GM12878 (cell line): ENCODE measurements around the gene AFMID. TPM values are rescaled to one million over a fixed set of nuclear protein-coding genes. Genes with fewer than 3 reads are reported as not detected.

ENCODE experiments used
- ATAC-seq: fragments of 200-7000 bp; cut with Tn5 transposase; 3 replicates; pipeline ENCODE4 v1.9.1; 2020; ENCODE audit warnings: mild to moderate bottlenecking, moderate library complexity
- BruUV-seq: library from RNA; stranded (reverse); fragments of 400-500 nt; replicated peaks from 2 replicates; lab custom pipeline; 2021; lab: Mats Ljungman, UMichigan
- CTCF ChIA-PET: fragments of 300-600 bp; sonication (Branson Sonifier 250); formaldehyde crosslinking; extraction: SDS; loops from one replicate; lab custom pipeline; 2021; ENCODE audit warnings: inconsistent platforms; lab: Yijun Ruan, JAX
- POLR2A ChIA-PET: fragments of 350-600 bp; formaldehyde crosslinking; extraction: SDS; loops from one replicate; lab custom pipeline; 2021; ENCODE audit warnings: inconsistent platforms; lab: Charles Lee
- RAD21 ChIA-PET: fragments of 300-600 bp; sonication (Branson Sonifier 250); formaldehyde crosslinking; loops from one replicate; lab custom pipeline; 2023; ENCODE audit warnings: antibody characterized with exemption; ENCODE audit not compliant: unreplicated experiment; lab: Charles Lee
- SMC1A ChIA-PET: fragments of 300-600 bp; sonication (Branson Sonifier 250); formaldehyde crosslinking; loops from one replicate; lab custom pipeline; 2023; ENCODE audit not compliant: unreplicated experiment, uncharacterized antibody; lab: Charles Lee
- DNase-seq: peaks from one replicate; pipeline ENCODE4 v3.0.0-alpha.2; 2011; ENCODE audit warnings: low read depth, low spot score
- FAIRE-seq: peaks from 3 replicates; lab custom pipeline; 2011; peaks lifted over from hg19 to GRCh38; lab: Jason Lieb, UNC
- H2AFZ ChIP-seq: 2 replicates; pipeline ENCODE4 v1.6.0; 2011; ENCODE audit warnings: low read depth, low read length, control low read depth; ENCODE audit not compliant: control insufficient read depth
- H3K27ac ChIP-seq: 2 replicates; pipeline ENCODE4 v1.5.1; 2011; ENCODE audit warnings: control low read depth; ENCODE audit not compliant: control insufficient read depth, insufficient read depth
- H3K27me3 ChIP-seq, 2 experiments: replicated peaks in 1 of 2; 2 replicates each; pipeline versions ENCODE4 v1.6.0 to v1.6.1; 2011; ENCODE audit warnings: low read length in 1 of 2; ENCODE audit not compliant: control insufficient read depth in 2 of 2, insufficient read depth in 2 of 2
- H3K36me3 ChIP-seq, 2 experiments: 2 replicates each; pipeline ENCODE4 v1.5.1; 2011; ENCODE audit warnings: low read length in 1 of 2; ENCODE audit not compliant: control insufficient read depth in 2 of 2, insufficient read depth in 2 of 2
- H3K4me1 ChIP-seq: 2 replicates; pipeline ENCODE4 v1.6.1; 2011; ENCODE audit warnings: mild to moderate bottlenecking, low read length, moderate library complexity, mixed read lengths; ENCODE audit not compliant: control insufficient read depth, insufficient read depth
- H3K4me2 ChIP-seq: 2 replicates; pipeline ENCODE4 v1.6.0; 2011; ENCODE audit warnings: control low read depth; ENCODE audit not compliant: control insufficient read depth, insufficient read depth
- H3K4me3 ChIP-seq: fragments of 200-600 bp; sonication (generic); 2 replicates; pipeline ENCODE4 v1.5.1; 2016
- H3K79me2 ChIP-seq: 2 replicates; pipeline ENCODE4 v1.6.0; 2011; ENCODE audit warnings: low read length; ENCODE audit not compliant: control insufficient read depth, insufficient read depth
- H3K9ac ChIP-seq: 2 replicates; pipeline ENCODE4 v1.8.0; 2011; ENCODE audit warnings: low read length, control low read depth, mixed read lengths; ENCODE audit not compliant: control insufficient read depth, insufficient read depth
- H3K9me3 ChIP-seq: replicated peaks from 3 replicates; pipeline ENCODE4 v1.5.1; 2011; ENCODE audit warnings: mild to moderate bottlenecking, low read length; ENCODE audit not compliant: control insufficient read depth, insufficient read depth
- H4K20me1 ChIP-seq: 2 replicates; pipeline ENCODE4 v1.6.0; 2011; ENCODE audit not compliant: control insufficient read depth, insufficient read depth
- ATF7 ChIP-seq: fragments of 450-650 bp; IDR thresholded peaks from 2 replicates; pipeline ENCODE4 v1.6.1; 2016; ENCODE audit warnings: low read depth, mild to moderate bottlenecking
- CREM ChIP-seq: IDR thresholded peaks from 2 replicates; pipeline ENCODE4 v1.6.1; 2014; ENCODE audit warnings: antibody characterized with exemption, low read depth
- E2F8 ChIP-seq: fragments of 450-650 bp; IDR thresholded peaks from 2 replicates; pipeline ENCODE4 v1.6.1; 2018; ENCODE audit warnings: mild to moderate bottlenecking, low read depth, moderate library complexity; ENCODE audit not compliant: partially characterized antibody
- GABPA ChIP-seq: IDR thresholded peaks from 2 replicates; pipeline ENCODE4 v1.6.1; 2014; ENCODE audit warnings: antibody characterized with exemption, low read depth, mild to moderate bottlenecking, inconsistent platforms
- IKZF1 ChIP-seq: fragments of 450-650 bp; conservative IDR thresholded peaks from 2 replicates; pipeline ENCODE4 v1.6.1; 2017; ENCODE audit warnings: antibody characterized with exemption, mild to moderate bottlenecking
- KLF5 ChIP-seq: fragments of 450-650 bp; IDR thresholded peaks from 2 replicates; pipeline ENCODE4 v1.6.1; 2014; ENCODE audit warnings: mild to moderate bottlenecking; ENCODE audit not compliant: partially characterized antibody
- NRF1 ChIP-seq: conservative IDR thresholded peaks from 2 replicates; pipeline ENCODE4 v1.6.1; 2011; ENCODE audit warnings: mild to moderate bottlenecking, low read depth, low read length, improper control_type of control experiment
- RBBP5 ChIP-seq: fragments of 200-600 bp; sonication (generic); conservative IDR thresholded peaks from 2 replicates; pipeline ENCODE4 v1.6.1; 2016
- STAT1 ChIP-seq: fragments of 450-650 bp; conservative IDR thresholded peaks from 2 replicates; pipeline ENCODE4 v1.6.1; 2014; ENCODE audit warnings: antibody characterized with exemption, mild to moderate bottlenecking
- TCF3 ChIP-seq: IDR thresholded peaks from 2 replicates; pipeline ENCODE4 v1.6.1; 2012; ENCODE audit warnings: low read depth, mild to moderate bottlenecking, low read length, borderline replicate concordance; ENCODE audit not compliant: insufficient read depth
- WRNIP1 ChIP-seq: IDR thresholded peaks from 2 replicates; pipeline ENCODE4 v1.6.1; 2011; ENCODE audit warnings: low read depth, low read length, improper control_type of control experiment, borderline replicate concordance
- ZNF592 ChIP-seq: fragments of 450-650 bp; IDR thresholded peaks from 2 replicates; pipeline ENCODE4 v1.6.1; 2017; ENCODE audit warnings: mild to moderate bottlenecking, moderate library complexity
- ZNF687 ChIP-seq: fragments of 450-650 bp; IDR thresholded peaks from 2 replicates; pipeline ENCODE4 v1.6.1; 2017; ENCODE audit warnings: mild to moderate bottlenecking, moderate library complexity
- ZZZ3 ChIP-seq: IDR thresholded peaks from 2 replicates; pipeline ENCODE4 v1.6.1; 2011; ENCODE audit warnings: low read depth; ENCODE audit not compliant: control insufficient read depth, insufficient read length
- WGBS: methylation state at CpG from one replicate; pipeline ENCODE4 v1.1.6; 2016; ENCODE audit warnings: low lambda C conversion rate; ENCODE audit not compliant: insufficient replicate concordance, insufficient coverage; ENCODE audit errors: missing lambda C conversion rate; 5-methylcytosine and 5-hydroxymethylcytosine counted together
- in situ Hi-C: fragments of 300-500 bp; cut with MboI; formaldehyde crosslinking; loops from 9 replicates; pipeline ENCODE4 v1.14.3; 2018; ENCODE audit warnings: mixed read lengths
- intact Hi-C: fragments of 100-400 bp; cut with micrococcal nuclease; formaldehyde crosslinking; loops from one replicate; pipeline ENCODE4 v1.14.2; 2022; ENCODE audit not compliant: unreplicated experiment
- polyA plus RNA-seq, 11 experiments: library from polyadenylated mRNA; depleted of rRNA in 4 of 11; unstranded in 6 of 11; stranded (reverse) in 5 of 11; fragments of >200 nt; fragmentation: Nextera tagmentation in 4 of 11; fragmentation: Illumina TruSeq in 1 of 11; extraction: Ambion mirVana in 4 of 11; extraction: Trizol in 1 of 11; gene quantifications; 1 replicate in 1 of 11; 2 replicates in 10 of 11; pipeline versions ENCODE4 v1.2.1 to v1.2.3, GENCODE V29; 2011 to 2016; ENCODE audit warnings: inconsistent platforms in 2 of 11, missing spikeins in 2 of 11, low read depth in 1 of 11
- total RNA-seq, 4 experiments: library from RNA; depleted of rRNA in 3 of 4; stranded (reverse); fragments of >200 nt in 3 of 4; fragmentation: Illumina TruSeq in 1 of 4; extraction: Trizol in 1 of 4; gene quantifications; 2 replicates each; pipeline versions ENCODE4 v1.2.1 to v1.2.3, GENCODE V29; 2013 to 2021

The AFMID gene
- total and polyA plus RNA-seq, 10 of the 15 experiments (the other 5 are each of a cell fraction or from before 2014, with no cell fraction given) = 36.1 to 98.8 (median 51.6) TPM

GRCh38 chr17:78223061-78223460, 35.9 kb downstream of the AFMID start:
- Histone ChIP-seq H3K27me3 (no peaks in the 10 kb centered on the region; a peak in 1 of 4 replicates), H3K4me2 (no peak overlapping the region), H3K27ac (no peak overlapping the region), H2AFZ (no peak overlapping the region), H3K4me3 (no peak overlapping the region), H3K4me1 (no peaks in the 10 kb centered on the region), H3K36me3 (peaks cover 7 to 18% of the 10 kb centered on the region in 2 experiments; a peak in 3 of 4 replicates), H3K79me2 (no peaks in the 10 kb centered on the region), H3K9ac (no peak overlapping the region), H3K9me3 (no peaks in the 10 kb centered on the region), H4K20me1 (no peaks in the 10 kb centered on the region)
- ChIA-PET RAD21 (no interaction called here), SMC1A (interaction anchor here (0.8 to 1.2 kb wide), 2 partner anchors 27 to 138 kb away, joined by 4 to 5 read pairs; no protein-coding TSS in a partner anchor), POLR2A (no interaction called here), CTCF (interaction anchor here (1.0 to 1.5 kb wide), 3 partner anchors 110 to 198 kb away, joined by 3 to 5 read pairs (median 3); no protein-coding TSS in a partner anchor)
- DNase-seq (no peak), ATAC-seq (no peak), FAIRE-seq (no peak)
- intact Hi-C loops = no loop called here
- in situ Hi-C loops = no loop called here
- 89% methylated on average over 4 of the region's 4 CpGs for WGBS
- BruUV-seq = no TSS peak
- TF ChIP-seq ZNF687 = no peak
- TF ChIP-seq CREM = no peak
- no peak for TF ChIP-seq TCF3
- no peak for TF ChIP-seq E2F8
- TF ChIP-seq IKZF1 = no peak
- no peak for TF ChIP-seq RBBP5
- no peak for TF ChIP-seq ATF7
- TF ChIP-seq NRF1 = no peak
- TF ChIP-seq GABPA = no peak
- TF ChIP-seq ZZZ3 = no peak
- no peak for TF ChIP-seq STAT1
- TF ChIP-seq ZNF592 = no peak
- TF ChIP-seq KLF5 = no peak
- TF ChIP-seq WRNIP1 = no peak
